Sigmoid colon (tissue), 3 donors: ENCODE results near the gene TLR8.

Source experiments
- CTCF ChIP-seq, 4 experiments: fragments of 450-650 bp in 3 of 4; fragments of 200-600 bp in 1 of 4; IDR thresholded peaks; one replicate each; pipeline ENCODE4 v1.5.1; 2016 to 2019; ENCODE audit warnings: antibody characterized with exemption in 4 of 4, mild to moderate bottlenecking in 3 of 4, moderate library complexity in 2 of 4
- POLR2A ChIP-seq, 2 donors: fragments of 450-650 bp; IDR thresholded peaks; one replicate each; pipeline ENCODE4 v1.6.1; 2016; ENCODE audit warnings: antibody characterized with exemption in 2 of 2, mild to moderate bottlenecking in 2 of 2, moderate library complexity in 2 of 2

- no peak for TF ChIP-seq POLR2A (IDR thresholded peaks at IDR 0.05)
- no peak for TF ChIP-seq CTCF (IDR thresholded peaks at IDR 0.05)
Observed at GRCh38 chrX:12917753-12918152, 11.3 kb downstream of the TLR8 start.
